Dermis lymphatic vessel endothelial cell (primary cell): ENCODE data around the gene NUP85. TPM values are rescaled to one million over a fixed set of nuclear protein-coding genes. Genes with fewer than 3 reads are reported as not detected.

Source experiments
- total RNA-seq: library from RNA; depleted of rRNA; stranded (reverse); fragments of >200 nt; gene quantifications from 2 replicates; pipeline ENCODE4 v1.2.1, GENCODE V29; 2014

Gene NUP85
- 28.7 and 30.8 TPM in 2 replicates for total RNA-seq

GRCh38 chr17:75205037-75205792 lies at the start of gene NUP85:
NUP85 (plus strand) TSS chr17:75205679; CDS start chr17:75205762, 83 bp downstream.

GRCh38 chr17:75182569-75183436 lies 22.7 kb upstream of the NUP85 start, which contains the start of gene SUMO2:
SUMO2 (minus strand) TSS chr17:75182959; CDS start chr17:75182834, 125 bp downstream.

GRCh38 chr17:75261336-75262111 lies 56.0 kb downstream of the NUP85 start, which contains the start of the genes GGA3 and MRPS7:
GGA3 (minus strand) TSS chr17:75261606; CDS start chr17:75261587, 19 bp downstream.
MRPS7 (plus strand) TSS chr17:75261879; CDS start chr17:75261901, 22 bp downstream.

GRCh38 chr17:75270966-75271232 lies 65.4 kb downstream of the NUP85 start, which contains the start of gene MIF4GD:
MIF4GD (minus strand) TSS chr17:75271231; CDS start chr17:75270195, 1,036 bp downstream.

Other genes starting within 250 kb of the NUP85 start
- 41.6 and 45.6 TPM in 2 replicates for gene HID1, start 232.9 kb upstream of the NUP85 start, total RNA-seq
- 4.3 and 7.0 TPM in 2 replicates for gene CDR2L, start 218.0 kb upstream of the NUP85 start, total RNA-seq
- gene MRPL58, start 193.0 kb upstream of the NUP85 start, total RNA-seq: 17.1 and 18.3 TPM in 2 replicates
- 202 and 234 TPM in 2 replicates for gene ATP5PD, start 158.7 kb upstream of the NUP85 start, total RNA-seq
- gene KCTD2, start 158.5 kb upstream of the NUP85 start, total RNA-seq: 10.2 and 11.6 TPM in 2 replicates
- gene SLC16A5, start 117.7 kb upstream of the NUP85 start, total RNA-seq: 5.0 and 5.2 TPM in 2 replicates
- gene ARMC7, start 95.7 kb upstream of the NUP85 start, total RNA-seq: 2.4 and 5.8 TPM in 2 replicates
- 38.9 and 67.3 TPM in 2 replicates for gene NT5C, start 73.9 kb upstream of the NUP85 start, total RNA-seq
- gene JPT1, start 51.2 kb upstream of the NUP85 start, total RNA-seq: 41.5 and 64.9 TPM in 2 replicates
- gene SUMO2, start 22.7 kb upstream of the NUP85 start, total RNA-seq: 132 and 135 TPM in 2 replicates
- 10.1 and 11.9 TPM in 2 replicates for gene GGA3, start 55.9 kb downstream of the NUP85 start, total RNA-seq
- 58.2 and 62.2 TPM in 2 replicates for gene MRPS7, start 56.2 kb downstream of the NUP85 start, total RNA-seq
- gene MIF4GD, start 65.6 kb downstream of the NUP85 start, total RNA-seq: 8.9 and 9.8 TPM in 2 replicates
- 3.5 and 4.7 TPM in 2 replicates for gene SLC25A19, start 83.8 kb downstream of the NUP85 start, total RNA-seq
- gene GRB2, start 200.0 kb downstream of the NUP85 start, total RNA-seq: 70.1 and 72.7 TPM in 2 replicates